Stimulated activated CD8-positive, alpha-beta memory T cell treated with anti-CD3 and anti-CD28 coated beads, Interleukin-12 subunit alpha, Interleukin-12 subunit beta, amount 100 ng/mL, for 24 hours (primary cell): ENCODE data around the gene FGF14.

Source experiments
- DNase-seq: peaks from one replicate; pipeline ENCODE4 v3.0.0-alpha.2; 2020; ENCODE audit errors: extremely low read depth

FGF14 gene

GRCh38 chr13:101661839-101662238 is 740.0 kb downstream of the FGF14 start:
- DNase-seq: no peak
